HG03139 (cell line): ENCODE data around the gene OR2T8.

Experiments used
- ATAC-seq: cut with Tn5 transposase; IDR thresholded peaks from one replicate; pipeline ENCODE4 v1.9.1; 2021; ENCODE audit not compliant: unreplicated experiment

OR2T8 gene

DNA sequence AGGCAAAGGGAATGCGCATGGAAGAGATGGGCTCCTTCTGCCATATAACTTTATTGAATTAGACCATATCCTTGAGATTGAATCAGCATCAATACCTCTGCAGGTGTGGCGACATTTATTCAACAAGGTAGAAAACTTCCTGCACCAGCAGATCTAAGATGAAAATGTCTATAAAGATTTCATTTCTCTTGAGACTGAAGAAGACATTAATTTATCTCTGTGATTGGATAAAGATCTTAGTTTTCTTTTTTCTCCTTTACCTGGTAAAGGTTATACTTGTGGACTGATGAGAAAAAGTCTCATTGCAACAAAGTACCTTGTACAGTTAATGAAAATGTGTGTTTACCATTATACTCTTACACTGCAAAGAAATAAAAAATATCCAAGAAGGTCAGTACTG, at the start of gene OR2T8:
Gene OR2T8 (plus strand): TSS at position 301 of the 400 bp plus-strand sequence. CDS start 766 bp downstream, outside the sequence.
- no peak for ATAC-seq

DNA sequence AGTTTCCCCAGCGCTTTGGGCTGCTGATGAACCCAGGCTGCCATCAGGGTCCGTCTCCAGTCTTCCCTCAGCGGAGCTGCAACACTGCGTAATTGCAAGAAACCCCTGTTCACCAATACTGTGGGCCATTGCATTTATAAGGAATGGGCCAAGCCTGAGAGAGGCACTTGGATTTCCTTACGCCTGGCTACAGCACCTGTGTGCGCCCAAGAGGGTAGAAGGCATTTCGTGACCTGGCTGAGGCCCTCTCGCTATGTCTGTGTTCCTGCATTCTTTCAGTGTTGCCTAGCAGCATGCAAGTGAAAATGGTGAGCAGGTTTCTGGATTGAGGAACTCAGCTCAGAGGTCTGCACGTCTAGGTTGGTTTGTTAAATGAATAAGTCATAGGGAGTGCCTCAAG, 36.7 kb upstream of the OR2T8 start:
- ATAC-seq, result no peak

GRCh38 chr1:247884797-247885413, 35.1 kb upstream of the OR2T8 start:
- ATAC-seq, result no peak

- ATAC-seq, result no peak
These were observed 24.9 kb upstream of the OR2T8 start, which contains the start of gene OR2W3 for GRCh38 chr1:247895163-247895637. Gene OR2W3, plus strand, starts transcription at chr1:247895587. Its CDS starts 0 bp downstream, at chr1:247895587.

DNA sequence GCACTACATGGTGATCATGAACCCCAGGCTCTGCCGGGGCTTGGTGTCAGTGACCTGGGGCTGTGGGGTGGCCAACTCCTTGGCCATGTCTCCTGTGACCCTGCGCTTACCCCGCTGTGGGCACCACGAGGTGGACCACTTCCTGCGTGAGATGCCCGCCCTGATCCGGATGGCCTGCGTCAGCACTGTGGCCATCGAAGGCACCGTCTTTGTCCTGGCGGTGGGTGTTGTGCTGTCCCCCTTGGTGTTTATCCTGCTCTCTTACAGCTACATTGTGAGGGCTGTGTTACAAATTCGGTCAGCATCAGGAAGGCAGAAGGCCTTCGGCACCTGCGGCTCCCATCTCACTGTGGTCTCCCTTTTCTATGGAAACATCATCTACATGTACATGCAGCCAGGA, 24.1 kb upstream of the OR2T8 start:
- no peak for ATAC-seq

DNA sequence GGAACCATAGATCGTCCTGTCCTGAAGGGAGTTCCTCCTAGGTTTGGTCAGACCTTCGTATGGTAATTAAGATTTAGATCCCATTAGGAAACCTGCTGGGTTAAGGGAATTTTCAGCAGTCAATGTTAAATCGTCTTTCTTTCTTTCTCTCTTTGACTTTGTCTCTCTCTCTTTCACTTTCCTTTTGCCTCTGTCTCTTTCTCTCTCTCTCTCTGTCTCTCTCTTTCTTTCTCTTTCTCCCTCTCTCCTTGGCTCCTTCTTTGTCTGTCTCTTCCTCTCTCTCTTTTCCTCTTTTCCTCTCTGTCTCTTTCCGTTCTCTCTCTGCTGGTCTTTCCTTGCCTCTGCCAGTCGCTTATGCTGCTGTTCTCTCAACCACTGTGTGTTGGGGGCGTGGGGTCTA, 15.9 kb upstream of the OR2T8 start:
- no peak for ATAC-seq

- ATAC-seq, result no peak
These were observed 14.9 kb upstream of the OR2T8 start for GRCh38 chr1:247905181-247905580.

DNA sequence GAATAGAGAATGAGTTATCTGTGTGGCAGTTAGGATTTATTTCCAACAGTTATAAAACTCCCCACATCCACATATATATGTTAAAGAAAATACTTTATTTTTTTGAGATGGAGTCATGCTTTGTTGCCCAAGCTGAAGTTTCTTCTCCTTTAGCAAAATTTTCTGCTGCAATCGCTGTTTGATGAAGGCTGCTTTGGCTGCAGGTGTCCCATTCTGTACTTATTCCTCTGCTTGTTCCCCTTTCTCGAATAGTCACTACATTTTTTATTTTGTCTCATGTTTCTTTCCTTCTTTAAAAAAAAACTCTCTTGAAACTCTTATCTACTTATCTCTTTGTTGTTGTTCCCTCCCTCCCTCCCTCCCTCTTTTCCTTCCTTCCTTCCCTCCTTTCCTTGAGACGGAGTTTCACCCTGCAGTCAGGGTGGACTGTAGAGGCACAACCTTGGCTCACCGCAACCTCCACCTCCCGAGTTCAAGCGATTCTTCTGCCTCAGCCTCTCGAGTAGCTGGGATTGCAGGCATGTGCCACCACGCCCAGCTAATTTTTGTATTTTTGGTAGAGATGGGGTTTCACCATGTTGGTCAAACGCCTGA, 14.0 kb upstream of the OR2T8 start:
- no peak for ATAC-seq

- no peak for ATAC-seq
These were observed 13.5 kb upstream of the OR2T8 start for GRCh38 chr1:247906504-247907047.

DNA sequence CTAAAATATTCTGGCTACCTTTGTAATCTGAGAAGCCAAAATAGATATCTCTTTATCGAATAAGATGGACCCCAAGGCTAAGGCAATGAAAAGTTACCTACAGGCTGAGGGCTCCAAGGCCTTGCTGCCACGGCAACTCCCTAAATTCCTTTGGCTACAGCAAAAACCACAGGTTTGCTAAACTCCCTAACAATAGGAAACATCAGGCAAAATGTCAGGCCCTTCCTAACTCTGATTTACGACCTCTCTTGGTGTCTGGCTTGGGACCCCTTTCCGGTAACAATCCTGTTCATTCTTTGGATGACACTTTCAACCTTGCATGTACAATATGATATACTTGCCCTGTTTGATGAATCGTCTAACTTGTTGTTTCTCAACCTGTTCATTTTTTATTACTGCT, 11.3 kb upstream of the OR2T8 start:
- no peak for ATAC-seq

GRCh38 chr1:247913786-247914185, 6.3 kb upstream of the OR2T8 start:
- ATAC-seq, result no peak

DNA sequence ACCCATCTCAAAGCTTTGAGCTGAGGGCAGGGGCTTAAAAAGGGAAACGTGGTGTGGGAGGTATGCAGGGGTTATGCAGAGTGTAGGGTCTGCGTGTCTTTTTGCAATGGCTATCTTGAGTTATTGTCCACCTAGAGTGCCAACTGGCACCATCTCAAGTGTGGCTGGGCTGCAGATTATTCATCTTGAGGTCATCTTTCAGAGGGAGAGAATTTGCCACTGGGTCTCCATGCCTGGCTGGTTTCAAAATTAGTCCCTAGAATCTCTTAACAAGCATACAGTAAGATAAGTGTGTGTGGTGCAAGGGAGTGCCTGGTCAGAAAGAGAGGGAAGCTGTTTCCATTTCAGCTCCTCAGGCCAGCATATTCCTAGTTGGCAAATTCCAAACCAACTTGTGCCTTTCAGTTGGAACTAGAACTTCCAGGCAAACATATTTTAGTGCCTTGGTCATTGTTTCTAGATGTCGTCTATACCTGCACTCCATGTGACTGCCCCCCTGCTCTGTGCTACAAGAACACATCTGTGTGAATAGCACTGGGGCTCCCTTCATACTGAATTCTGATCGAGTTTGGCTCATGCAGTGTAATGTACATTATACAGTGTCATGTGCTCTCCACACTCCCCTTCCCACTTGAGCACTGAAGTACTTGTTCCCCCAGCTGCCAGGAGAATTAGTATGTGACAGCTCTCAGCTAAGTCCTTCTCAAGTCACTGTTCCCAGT, 5.0 kb upstream of the OR2T8 start:
- no peak for ATAC-seq

GRCh38 chr1:247923941-247924340, 3.9 kb downstream of the OR2T8 start:
- no peak for ATAC-seq

DNA sequence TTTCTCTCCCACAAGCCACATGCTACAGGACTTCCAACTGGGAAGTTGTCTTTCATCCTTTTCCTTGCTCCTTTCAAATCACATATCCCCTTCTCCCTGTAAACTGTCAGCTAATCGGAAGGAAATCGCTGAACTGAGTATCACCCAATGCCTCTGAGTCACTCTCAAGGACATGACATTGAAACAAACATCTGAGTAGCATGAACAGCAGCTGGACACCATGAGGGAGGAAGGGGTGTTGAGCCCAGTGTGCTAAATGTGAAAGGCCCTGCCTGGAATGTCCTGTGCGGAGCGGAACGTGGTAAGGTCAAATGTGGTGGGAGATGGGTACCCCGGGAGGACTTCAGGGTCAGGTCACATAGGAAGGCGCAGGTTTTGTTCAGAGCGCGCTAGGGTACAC, 4.8 kb downstream of the OR2T8 start, which contains the start of gene OR2AJ1:
Gene OR2AJ1 (plus strand): TSS at position 22 of the 400 bp plus-strand sequence. CDS start 8,880 bp downstream, outside the sequence.
- ATAC-seq, result no peak

- ATAC-seq, result no peak
These were observed 13.9 kb downstream of the OR2T8 start for GRCh38 chr1:247933989-247934388.

- no peak for ATAC-seq
These were observed 15.7 kb downstream of the OR2T8 start for GRCh38 chr1:247935781-247936180.

GRCh38 chr1:247936415-247936814, 16.4 kb downstream of the OR2T8 start:
- no peak for ATAC-seq

- ATAC-seq, result peak; percentile 100
These were observed 17.1 kb downstream of the OR2T8 start for GRCh38 chr1:247936965-247937734.

GRCh38 chr1:247942624-247943023, 22.6 kb downstream of the OR2T8 start:
- no peak for ATAC-seq

- no peak for ATAC-seq
These were observed 28.5 kb downstream of the OR2T8 start, which contains the start of gene OR2L8 for GRCh38 chr1:247948558-247948957. Gene OR2L8, plus strand, starts transcription at chr1:247948858. Its CDS starts 0 bp downstream, at chr1:247948858.

DNA sequence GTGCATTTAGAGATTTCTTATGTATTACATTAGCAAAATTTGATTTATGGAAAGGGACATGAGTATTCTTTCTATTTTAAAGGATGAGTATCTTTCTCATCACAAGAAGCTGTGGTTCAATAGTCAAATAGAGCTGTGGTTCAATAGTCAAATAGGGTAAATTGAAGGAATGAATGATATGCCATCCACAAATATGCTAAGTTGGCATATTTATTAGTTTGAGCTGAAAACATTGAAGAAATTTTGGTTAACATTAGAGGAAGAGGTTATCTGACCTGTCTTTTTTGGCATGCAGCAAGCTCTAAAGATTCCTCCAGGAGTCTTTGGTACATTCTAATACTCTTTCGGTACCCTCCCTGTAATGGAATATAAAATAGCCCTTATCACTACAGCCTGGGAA, 33.4 kb downstream of the OR2T8 start:
- no peak for ATAC-seq
